Activated T-helper 1 cell treated with anti-CD3 and anti-CD28 coated beads, Interleukin-2, amount 50 U/mL, for 16 hours (primary cell): Measurements from ENCODE around the gene GRM5.
"Not testable (repeated sequence)": the region's sequence is repeated elsewhere in the genome, so short reads cannot be mapped to it uniquely, and the experiment has no call there.

Experiments
- DNase-seq, 2 donors: peaks; one replicate each; pipeline ENCODE4 v3.0.0-alpha.2; 2020; ENCODE audit warnings: low read depth in 1 of 2, low spot score in 1 of 2

GRM5 gene

DNA sequence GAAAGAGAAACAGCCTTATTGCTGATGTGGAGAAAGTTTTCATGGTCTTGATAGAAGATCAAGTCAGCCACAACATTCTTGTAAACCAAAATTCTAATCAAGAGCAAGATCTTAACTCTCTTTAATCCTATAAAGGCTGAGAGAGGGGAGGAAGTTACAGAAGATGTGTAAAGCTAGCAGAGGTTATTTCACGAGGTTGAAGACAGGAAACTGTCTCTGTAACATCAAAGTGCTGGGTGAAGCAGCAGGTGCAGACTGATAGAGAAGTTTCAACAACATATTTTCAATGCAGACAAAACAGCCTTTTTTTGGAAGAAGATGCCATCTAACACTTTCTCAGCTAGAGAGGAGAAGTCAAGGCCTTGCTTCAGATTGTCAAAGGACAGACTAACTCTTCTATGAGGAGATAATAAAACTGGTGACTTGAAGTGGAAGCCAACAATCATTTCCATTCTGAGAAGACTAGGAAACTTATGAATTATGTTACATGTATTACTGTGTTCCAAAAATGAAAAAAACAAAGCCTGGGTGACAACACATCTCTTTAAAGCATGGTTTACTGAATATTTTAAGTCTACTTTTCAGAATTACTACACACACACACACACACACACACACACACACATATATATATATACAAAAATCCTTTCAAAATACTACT is 221.9 kb downstream of the GRM5 start:
- DNase-seq, result not testable (repeated sequence)

GRCh38 chr11:88838139-88838538 is 227.6 kb downstream of the GRM5 start:
- not testable (repeated sequence) for DNase-seq

- not testable (repeated sequence) for DNase-seq
These were observed 230.1 kb downstream of the GRM5 start for GRCh38 chr11:88835709-88836108.

DNA sequence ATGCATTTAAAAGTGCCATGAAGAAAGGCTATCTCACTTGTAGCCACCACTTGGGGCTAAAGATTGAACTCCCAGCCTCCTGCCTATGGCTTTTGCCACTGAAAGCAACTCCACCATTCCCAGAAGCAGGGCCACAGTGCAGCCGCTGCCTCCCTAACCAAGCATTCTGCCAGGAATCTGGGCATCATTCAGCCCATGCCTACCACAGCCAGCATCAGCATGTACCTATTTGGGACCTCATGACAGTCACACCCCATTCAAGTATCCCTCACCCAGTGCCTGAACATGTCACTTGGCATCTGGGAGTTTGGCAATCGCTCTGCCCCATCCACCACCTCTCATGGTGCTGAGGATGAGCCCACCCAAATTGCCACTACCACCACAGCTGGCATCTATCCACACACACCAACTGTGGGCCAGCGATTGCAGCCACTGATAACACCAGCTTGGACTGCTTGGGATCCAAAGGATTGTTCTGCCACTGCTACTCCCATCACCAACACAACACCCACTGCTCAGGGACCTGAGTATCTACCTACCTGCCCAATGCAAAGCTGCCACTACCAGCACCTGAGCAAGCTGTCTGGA is 234.4 kb downstream of the GRM5 start:
- DNase-seq, result no peak

DNA sequence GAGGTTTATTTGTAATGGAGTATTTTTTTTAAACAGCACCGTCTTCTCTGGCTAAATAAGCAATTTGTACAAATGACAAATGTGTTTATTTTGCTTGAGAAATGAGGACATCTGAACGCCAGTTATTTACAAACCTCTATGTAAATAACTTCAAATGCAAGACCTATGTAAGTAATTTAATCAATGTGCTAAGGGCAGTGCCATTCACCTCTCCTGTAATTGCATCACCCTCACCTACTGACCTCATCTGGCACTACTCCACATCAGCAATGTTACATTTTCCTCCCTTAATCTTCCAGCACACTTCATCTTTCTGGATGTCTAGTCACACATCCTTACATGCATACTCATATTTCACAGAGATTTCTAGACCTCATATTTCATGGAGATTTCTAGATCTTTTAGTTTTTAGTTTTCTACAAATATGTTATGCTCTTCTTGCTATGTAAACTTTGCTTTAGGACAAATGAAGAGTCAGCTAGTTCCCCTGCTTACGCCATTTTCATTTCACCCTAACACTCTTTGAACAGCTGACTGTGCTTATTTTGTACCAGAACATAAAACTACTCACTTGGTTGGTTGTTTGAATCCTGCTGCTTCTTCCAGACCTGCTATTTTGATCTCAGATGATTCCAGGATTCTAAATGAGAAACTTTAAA is 238.6 kb downstream of the GRM5 start:
- no peak for DNase-seq

GRCh38 chr11:88819616-88820015 is 246.2 kb downstream of the GRM5 start:
- no peak for DNase-seq

GRCh38 chr11:88818978-88819377 is 246.8 kb downstream of the GRM5 start:
- no peak for DNase-seq

DNA sequence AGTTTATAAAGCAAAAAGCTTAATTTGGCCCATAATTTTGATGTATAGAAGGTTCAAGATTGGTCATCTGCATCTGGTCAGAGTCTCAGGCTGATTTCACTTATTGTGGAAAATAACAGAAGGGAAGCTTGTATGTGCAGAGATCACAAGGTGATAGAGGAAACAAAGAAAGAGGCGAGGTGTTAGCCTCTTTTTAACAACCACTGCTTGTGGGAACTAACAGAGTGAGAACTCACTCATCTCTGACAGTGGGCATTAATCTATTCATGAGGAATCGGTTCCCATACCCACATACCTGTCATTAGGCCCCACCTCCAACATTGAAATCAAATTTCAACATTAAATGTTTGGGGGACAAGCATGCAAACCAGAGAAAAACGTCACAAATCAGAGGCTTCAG is 250.3 kb downstream of the GRM5 start:
- DNase-seq, result no peak

- no peak for DNase-seq
These were observed 251.7 kb downstream of the GRM5 start for GRCh38 chr11:88814076-88814475.

- DNase-seq, result no peak
These were observed 252.4 kb downstream of the GRM5 start for GRCh38 chr11:88813233-88813915.

GRCh38 chr11:88810420-88811097 is 255.2 kb downstream of the GRM5 start:
- DNase-seq, result no peak

DNA sequence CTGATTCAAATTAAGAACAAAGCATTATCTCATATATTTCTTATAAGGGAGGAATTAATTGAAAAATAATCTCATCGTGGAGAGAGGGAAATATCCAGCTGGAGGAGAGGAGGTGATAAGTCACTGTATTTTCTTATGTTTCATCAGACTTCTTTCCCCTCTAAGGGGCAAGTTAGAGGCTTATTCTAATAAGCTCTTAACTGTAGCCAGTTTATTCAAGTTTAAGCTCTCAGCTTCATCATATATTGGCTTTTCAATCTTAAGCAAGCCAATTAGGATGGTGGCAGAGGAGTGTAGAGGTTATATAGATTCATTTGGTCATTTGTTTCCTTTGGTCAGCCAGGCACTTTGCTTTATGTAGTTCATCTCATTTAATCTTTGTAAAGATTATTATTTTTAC is 256.7 kb downstream of the GRM5 start:
- no peak for DNase-seq

- DNase-seq, result no peak
These were observed 258.4 kb downstream of the GRM5 start for GRCh38 chr11:88807349-88807748.

DNA sequence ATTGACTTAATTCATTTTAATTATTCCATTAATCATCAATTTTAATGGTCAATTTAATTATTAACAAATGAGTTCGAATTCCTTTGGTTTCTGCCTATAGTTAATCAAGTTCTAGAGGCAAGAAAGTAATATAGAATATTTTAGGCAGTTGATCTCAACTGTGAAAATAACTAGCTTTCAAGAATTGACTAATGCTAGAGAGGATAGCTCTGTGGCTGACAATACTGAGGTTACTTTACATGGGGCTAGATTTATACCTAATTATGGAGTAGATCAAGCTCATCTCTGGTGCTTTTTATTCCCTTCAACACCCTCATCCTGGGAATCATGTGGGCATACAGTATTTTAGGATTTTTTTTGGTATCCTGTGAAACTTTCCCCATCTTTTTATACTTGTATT is 259.4 kb downstream of the GRM5 start:
- DNase-seq, result no peak

DNA sequence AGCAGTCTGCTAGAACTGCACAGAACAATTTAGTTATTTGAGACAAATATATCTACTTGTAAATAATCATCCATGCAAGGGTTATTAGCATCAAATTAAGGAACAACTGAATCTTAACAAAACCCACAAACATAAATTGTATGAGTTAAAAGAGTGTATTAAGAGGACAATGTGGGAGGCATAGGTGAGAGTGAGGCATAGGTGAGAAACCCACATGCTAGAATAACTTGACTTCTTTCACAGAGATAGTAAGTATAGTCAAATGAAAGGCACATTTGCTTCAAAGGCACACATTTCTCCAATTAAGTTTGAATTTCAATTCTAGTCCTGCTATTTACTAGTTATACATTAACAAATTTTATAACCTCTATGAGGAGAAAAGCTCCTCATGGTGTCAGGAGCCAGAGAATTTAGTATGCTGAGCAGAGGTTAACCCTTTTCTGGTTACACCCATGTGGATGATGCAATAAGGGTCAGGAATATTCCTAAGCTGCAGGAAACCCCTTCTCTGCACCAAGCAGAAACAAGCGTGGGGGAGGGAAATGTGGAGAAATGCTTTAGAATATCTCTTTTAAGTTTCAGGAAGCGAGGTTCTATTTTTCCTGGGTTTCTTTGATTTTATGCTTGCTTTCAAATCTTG is 264.2 kb downstream of the GRM5 start:
- no peak for DNase-seq

DNA sequence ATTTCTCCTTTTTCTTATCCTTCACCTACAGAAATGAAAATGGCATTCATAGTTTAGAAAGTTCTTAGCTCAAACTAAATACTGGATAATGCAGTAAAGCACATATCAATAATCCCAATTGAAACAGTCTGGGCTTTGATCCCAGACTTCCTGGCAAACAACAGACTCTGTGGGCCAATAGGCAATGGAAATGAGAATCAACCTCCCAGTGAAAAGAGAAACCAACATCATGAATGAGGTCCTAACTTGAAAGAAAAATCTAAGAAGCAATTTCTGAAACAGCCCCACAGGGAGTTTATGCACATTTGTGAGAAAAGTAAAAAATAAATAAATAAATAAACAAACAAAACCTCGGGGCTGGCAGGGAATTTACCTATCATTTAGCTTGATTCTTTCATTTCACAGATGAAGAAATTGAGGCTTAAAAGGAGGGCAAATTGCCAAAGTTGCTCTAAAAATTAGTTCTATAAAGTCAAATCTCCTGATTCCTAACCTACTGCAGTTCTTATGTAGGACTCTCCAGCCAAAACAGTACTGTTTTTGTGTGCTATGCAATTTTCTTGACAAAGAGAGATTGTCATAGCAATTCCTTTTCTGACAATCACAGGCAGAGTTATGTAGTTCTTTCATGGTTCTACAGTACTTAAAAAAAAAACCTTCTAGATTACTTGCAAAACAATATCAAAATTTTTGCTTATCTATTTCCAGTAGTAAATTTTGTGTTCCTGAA is 265.8 kb downstream of the GRM5 start:
- DNase-seq, result no peak

GRCh38 chr11:88790182-88790581 is 275.6 kb downstream of the GRM5 start:
- no peak for DNase-seq

GRCh38 chr11:88779577-88779976 is 286.2 kb downstream of the GRM5 start:
- DNase-seq, result no peak

GRCh38 chr11:88770475-88771079 is 295.2 kb downstream of the GRM5 start:
- DNase-seq, result no peak

DNA sequence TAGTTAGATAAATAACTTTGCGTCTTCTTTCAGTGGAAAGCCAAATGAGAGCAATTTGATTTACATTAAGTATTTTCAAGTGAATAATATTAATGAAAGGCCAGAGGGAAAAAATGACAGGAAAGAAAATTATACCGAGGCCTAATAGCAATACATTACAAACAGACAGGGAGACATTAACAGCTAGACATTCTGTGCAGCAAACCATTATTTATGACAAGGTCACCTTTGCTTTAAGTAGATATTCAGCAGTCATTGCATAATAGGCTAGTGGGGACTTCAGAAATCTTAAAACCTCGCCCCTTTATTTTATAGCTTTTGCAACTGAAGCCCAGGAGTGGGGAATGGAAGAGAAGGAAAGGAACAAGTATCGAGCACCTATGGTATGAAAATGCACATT is 321.6 kb downstream of the GRM5 start:
- no peak for DNase-seq
